ENCODE measurements around the gene PXDN. TPM values are rescaled to one million over a fixed set of nuclear protein-coding genes. Genes with fewer than 3 reads are reported as not detected.

PXDN gene
- total and polyA plus RNA-seq, 7 donors = 4.1 to 15.4 (median 9.4) TPM

- Histone ChIP-seq H3K4me1 (no peaks in the 10 kb centered on the region), H3K36me3 (ENCODE audit: insufficient read depth in 1 of 2, low read depth in 1 of 2) (no peaks in the 10 kb centered on the region), H3K27ac (no peak overlapping the region), H3K9me3 (no peaks in the 10 kb centered on the region), H3K4me3 (no peak overlapping the region), H3K27me3 (ENCODE audit: insufficient read depth in 3 of 3, low read length in 2 of 3) (peaks cover 0 to 2% (median 2%) of the 10 kb centered on the region in 3 donors)
- WGBS, 3 donors = 66 to 83% (median 78%) methylated on average over 2 of the region's 2 CpGs
- intact Hi-C loops (cut with DNase I) = no loop called here
- no peak for DNase-seq
- TF ChIP-seq CTCF (IDR thresholded peaks at IDR 0.05) = no peak
- no peak for ATAC-seq
Measured at GRCh38 chr2:1777156-1777555, 32.8 kb upstream of the PXDN start.

- H3K27me3 ChIP-seq (ENCODE audit: insufficient read depth in 3 of 3, low read length in 2 of 3) = peaks cover 0 to 2% (median 0%) of the 10 kb centered on the region in 3 donors
- H3K4me3 ChIP-seq = no peak overlapping the region
- no peaks in the 10 kb centered on the region for H3K9me3 ChIP-seq
- ATAC-seq (no peak), DNase-seq (no peak)
- intact Hi-C loops (cut with DNase I) = no loop called here
- WGBS, 3 donors = 91 to 95% (median 93%) methylated on average over 7 of the region's 7 CpGs
- no peaks in the 10 kb centered on the region for H3K4me1 ChIP-seq
- no peak overlapping the region for H3K27ac ChIP-seq
- no peaks in the 10 kb centered on the region for H3K36me3 ChIP-seq (ENCODE audit: insufficient read depth in 1 of 2, low read depth in 1 of 2)
- TF ChIP-seq CTCF (IDR thresholded peaks at IDR 0.05) = no peak
Measured at GRCh38 chr2:1775511-1776035, 31.3 kb upstream of the PXDN start.

- TF ChIP-seq CTCF (IDR thresholded peaks at IDR 0.05) = no peak
- ATAC-seq (no peak), DNase-seq (no peak)
- 85 to 93% (median 87%) methylated on average over 3 of the region's 3 CpGs for WGBS, 3 donors
- Histone ChIP-seq H3K27ac (no peak overlapping the region), H3K36me3 (ENCODE audit: insufficient read depth in 1 of 2, low read depth in 1 of 2) (no peaks in the 10 kb centered on the region), H3K27me3 (ENCODE audit: insufficient read depth in 3 of 3, low read length in 2 of 3) (peaks cover 0 to 2% (median 0%) of the 10 kb centered on the region in 3 donors), H3K4me1 (no peaks in the 10 kb centered on the region), H3K9me3 (no peaks in the 10 kb centered on the region), H3K4me3 (no peak overlapping the region)
- intact Hi-C loops (cut with DNase I) = no loop called here
Measured at GRCh38 chr2:1774929-1775328, 30.6 kb upstream of the PXDN start.

- TF ChIP-seq CTCF (IDR thresholded peaks at IDR 0.05) = no peak
- Histone ChIP-seq H3K36me3 (ENCODE audit: insufficient read depth in 1 of 2, low read depth in 1 of 2) (no peaks in the 10 kb centered on the region), H3K27ac (no peak overlapping the region), H3K4me3 (no peak overlapping the region), H3K27me3 (ENCODE audit: insufficient read depth in 3 of 3, low read length in 2 of 3) (peaks cover 0 to 2% (median 0%) of the 10 kb centered on the region in 3 donors), H3K9me3 (no peaks in the 10 kb centered on the region), H3K4me1 (no peaks in the 10 kb centered on the region)
- ATAC-seq = no peak
- WGBS, 3 donors = 61 to 70% (median 66%) methylated on average over 7 of the region's 7 CpGs
- intact Hi-C loops (cut with DNase I) = no loop called here
- no peak for DNase-seq
Measured at GRCh38 chr2:1773883-1774282, 29.6 kb upstream of the PXDN start.
